ENCODE data around the gene MYCN.

DNA sequence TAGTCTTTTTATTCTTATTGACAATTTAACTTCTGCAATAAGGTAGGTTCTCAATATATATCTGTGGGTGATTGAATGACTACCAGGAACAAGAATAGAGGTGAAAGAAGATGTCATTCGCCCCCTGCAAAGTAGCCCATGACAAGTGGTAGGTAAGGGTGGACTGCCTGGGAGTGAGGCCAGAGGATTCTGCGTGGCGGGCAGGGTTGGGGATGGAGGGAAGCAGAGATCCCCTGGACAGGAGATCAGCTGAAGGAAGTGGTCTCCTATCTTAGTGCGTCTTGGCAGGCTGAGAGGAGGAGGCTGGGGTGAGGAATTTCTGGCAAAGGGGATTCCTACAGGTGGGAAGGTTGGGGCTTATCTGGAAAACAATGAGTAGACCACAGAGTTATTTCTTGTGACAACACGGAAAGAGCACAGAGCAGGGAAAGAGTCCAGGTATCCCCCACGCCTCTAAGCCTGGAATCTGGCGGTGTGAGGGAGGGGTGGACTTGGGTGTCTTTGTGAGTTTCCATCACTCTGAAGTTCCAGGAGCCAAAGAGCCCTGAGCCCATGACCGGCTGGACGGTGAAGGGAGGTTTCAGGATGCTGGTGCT, 21.5 kb upstream of the MYCN start:
- TF ChIP-seq EZH2 (IDR thresholded peaks at IDR 0.05), result no peak
- TF ChIP-seq POLR2AphosphoS5 (IDR thresholded peaks at IDR 0.05; ENCODE audit: borderline replicate concordance, low read depth, low read length), result no peak
- no peak for TF ChIP-seq FOXP2 (optimal IDR thresholded peaks at IDR 0.05; ENCODE audit: control extremely low read depth, extremely low read length, insufficient read depth)

Data from SK-N-MC (cell line).